OCI-LY1 (cell line): ENCODE measurements around the gene MMADHC.
"Not testable (repeated sequence)": the region's sequence is repeated elsewhere in the genome, so short reads cannot be mapped to it uniquely, and the experiment has no call there.

Experiments used
- H2AFZ ChIP-seq: fragments of 200-600 bp; sonication (generic), shearing (Covaris generic); 2 replicates; pipeline ENCODE4 v1.6.0; 2014; ENCODE audit warnings: antibody characterized with exemption, mild to moderate bottlenecking, low read length
- H3F3A ChIP-seq: fragments of 200-600 bp; sonication (generic), shearing (Covaris generic); 2 replicates; pipeline ENCODE4 v1.6.0; 2014; ENCODE audit warnings: mild to moderate bottlenecking, antibody characterized with exemption, low read length, moderate library complexity; ENCODE audit not compliant: insufficient read depth
- H3K27ac ChIP-seq: fragments of 200-600 bp; sonication (generic); 2 replicates; pipeline ENCODE4 v1.5.1; 2014; ENCODE audit warnings: low read length, mixed run types, mild to moderate bottlenecking, low read depth; ENCODE audit not compliant: poor library complexity, severe bottlenecking
- H3K27me3 ChIP-seq: fragments of 200-600 bp; sonication (generic); 2 replicates; pipeline ENCODE4 v1.6.0; 2014; ENCODE audit warnings: antibody characterized with exemption, mild to moderate bottlenecking, low read length, moderate library complexity; ENCODE audit not compliant: insufficient read depth
- H3K36me3 ChIP-seq: fragments of 200-600 bp; sonication (generic); 2 replicates; pipeline ENCODE4 v1.6.1; 2014; ENCODE audit warnings: mild to moderate bottlenecking, antibody characterized with exemption, low read length, moderate library complexity, mixed read lengths; ENCODE audit not compliant: insufficient read depth
- H3K4me1 ChIP-seq: fragments of 200-600 bp; sonication (generic); 2 replicates; pipeline ENCODE4 v1.5.1; 2014; ENCODE audit warnings: mild to moderate bottlenecking, low read length, moderate library complexity; ENCODE audit not compliant: insufficient read depth, severe bottlenecking
- H3K4me2 ChIP-seq: fragments of 200-600 bp; sonication (generic), shearing (Covaris generic); 2 replicates; pipeline ENCODE4 v1.6.1; 2014; ENCODE audit warnings: low read length
- H3K4me3 ChIP-seq: fragments of 200-600 bp; sonication (generic); 2 replicates; pipeline ENCODE4 v1.5.1; 2014; ENCODE audit warnings: low read length, low read depth, mild to moderate bottlenecking, mixed read lengths; ENCODE audit not compliant: poor library complexity, severe bottlenecking
- H3K79me2 ChIP-seq: fragments of 200-600 bp; shearing (Covaris generic); 2 replicates; pipeline ENCODE4 v1.6.1; 2016; ENCODE audit warnings: mixed run types, low read length, mixed read lengths; ENCODE audit not compliant: insufficient read depth
- H3K9ac ChIP-seq: fragments of 200-600 bp; sonication (generic), shearing (Covaris generic); 2 replicates; pipeline ENCODE4 v1.6.1; 2014; ENCODE audit warnings: mild to moderate bottlenecking, low read length, mixed read lengths
- H3K9me2 ChIP-seq: fragments of 200-600 bp; sonication (generic), shearing (Covaris generic); 2 replicates; pipeline ENCODE4 v1.6.1; 2014; ENCODE audit warnings: low read depth, mild to moderate bottlenecking, low read length, mixed read lengths
- H3K9me3 ChIP-seq: fragments of 200-600 bp; shearing (Covaris generic); 2 replicates; pipeline ENCODE4 v1.6.1; 2014; ENCODE audit warnings: low read length, mixed read lengths
- H4K20me1 ChIP-seq: fragments of 200-600 bp; sonication (generic), shearing (Covaris generic); 2 replicates; pipeline ENCODE4 v1.6.0; 2016; ENCODE audit warnings: mild to moderate bottlenecking, low read length; ENCODE audit not compliant: insufficient read depth
- CTCF ChIP-seq: fragments of 200-600 bp; sonication (generic), shearing (Covaris generic); IDR thresholded peaks from 2 replicates; pipeline ENCODE4 v1.5.1; 2017; ENCODE audit warnings: mild to moderate bottlenecking, antibody characterized with exemption, low read length, moderate library complexity, mixed read lengths
- EZH2 ChIP-seq: fragments of 200-600 bp; sonication (generic), shearing (Covaris generic); IDR thresholded peaks from 2 replicates; pipeline ENCODE4 v1.8.0; 2017; ENCODE audit warnings: borderline replicate concordance, mixed run types, mild to moderate bottlenecking, antibody characterized with exemption, low read length, moderate library complexity, mixed read lengths

The MMADHC gene

GRCh38 chr2:149572102-149572953 is 15.2 kb downstream of the MMADHC start:
- Histone ChIP-seq H4K20me1 (no peaks in the 10 kb centered on the region), H3K79me2 (no peaks in the 10 kb centered on the region), H3K27me3 (no peaks in the 10 kb centered on the region), H3K27ac (no peak overlapping the region), H3K9me2 (no peaks in the 10 kb centered on the region), H3K4me2 (no peak overlapping the region), H3F3A (no peaks in the 10 kb centered on the region), H3K4me3 (no peak overlapping the region), H2AFZ (no peak overlapping the region), H3K4me1 (no peaks in the 10 kb centered on the region), H3K9me3 (no peaks in the 10 kb centered on the region), H3K36me3 (peaks cover 96% of the 10 kb centered on the region), H3K9ac (no peak overlapping the region)
- TF ChIP-seq EZH2: no peak
- TF ChIP-seq CTCF: no peak

GRCh38 chr2:149568138-149568537 is 19.4 kb downstream of the MMADHC start:
- Histone ChIP-seq H3K9ac (no peak overlapping the region), H2AFZ (no peak overlapping the region), H3K4me3 (no peak overlapping the region), H3K27me3 (no peaks in the 10 kb centered on the region), H3K4me1 (peaks cover 10% of the 10 kb centered on the region), H3K79me2 (no peaks in the 10 kb centered on the region), H3K9me2 (no peaks in the 10 kb centered on the region), H3K9me3 (no peaks in the 10 kb centered on the region), H3F3A (no peaks in the 10 kb centered on the region), H4K20me1 (no peaks in the 10 kb centered on the region), H3K4me2 (no peak overlapping the region), H3K27ac (no peak overlapping the region), H3K36me3 (peaks cover 64% of the 10 kb centered on the region)
- TF ChIP-seq CTCF: no peak
- no peak for TF ChIP-seq EZH2

GRCh38 chr2:149566652-149567051 is 20.9 kb downstream of the MMADHC start:
- no peaks in the 10 kb centered on the region for H3K9me3 ChIP-seq
- no peaks in the 10 kb centered on the region for H4K20me1 ChIP-seq
- H3K4me2 ChIP-seq: no peak overlapping the region
- H2AFZ ChIP-seq: no peak overlapping the region
- no peak for TF ChIP-seq EZH2
- no peak for TF ChIP-seq CTCF
- H3K4me3 ChIP-seq: no peak overlapping the region
- H3F3A ChIP-seq: no peaks in the 10 kb centered on the region
- H3K27ac ChIP-seq: no peak overlapping the region
- peaks cover 25% of the 10 kb centered on the region for H3K4me1 ChIP-seq
- no peaks in the 10 kb centered on the region for H3K27me3 ChIP-seq
- H3K9me2 ChIP-seq: no peaks in the 10 kb centered on the region
- peaks cover 49% of the 10 kb centered on the region for H3K36me3 ChIP-seq
- H3K9ac ChIP-seq: no peak overlapping the region
- no peaks in the 10 kb centered on the region for H3K79me2 ChIP-seq

GRCh38 chr2:149565625-149566024 is 21.9 kb downstream of the MMADHC start:
- Histone ChIP-seq H3K4me1 (peaks cover 28% of the 10 kb centered on the region), H3K36me3 (peaks cover 39% of the 10 kb centered on the region)
- H3K9me3 ChIP-seq, H3K27me3 ChIP-seq, H3K4me3 ChIP-seq, H3K9me2 ChIP-seq, H3F3A ChIP-seq, H3K27ac ChIP-seq, H3K4me2 ChIP-seq, H4K20me1 ChIP-seq, H3K79me2 ChIP-seq, H2AFZ ChIP-seq, H3K9ac ChIP-seq: not testable (repeated sequence)
